ENCODE results near the gene TXNL1. TPM values are rescaled to one million over a fixed set of nuclear protein-coding genes. Genes with fewer than 3 reads are reported as not detected.

Gene TXNL1
- total and polyA plus RNA-seq, 4 donors: 49.8 to 76.7 (median 56.0) TPM

GRCh38 chr18:56637711-56638231 lies 621 bp downstream of the TXNL1 start:
- Histone ChIP-seq H3K9ac (ENCODE audit: insufficient read depth in 1 of 2, low read length in 2 of 2) (peak overlapping the region; percentile 93 to 97), H3K27ac (ENCODE audit: low read depth in 1 of 2, low read length in 1 of 2) (peak overlapping the region; percentile 96 to 98), H3K27me3 (ENCODE audit: control insufficient read depth in 3 of 3, insufficient read depth in 3 of 3, low read length in 2 of 3) (no peaks in the 10 kb centered on the region), H3K4me1 (ENCODE audit: control insufficient read depth in 5 of 5, insufficient read depth in 5 of 5, low read length in 5 of 5) (peaks cover 4 to 22% (median 6%) of the 10 kb centered on the region in 5 donors), H3K9me3 (ENCODE audit: control insufficient read depth in 4 of 4, insufficient read depth in 3 of 4, low read length in 3 of 4) (no peaks in the 10 kb centered on the region), H3K36me3 (ENCODE audit: control insufficient read depth in 4 of 4, insufficient read depth in 4 of 4, low read length in 4 of 4) (peaks cover 0 to 3% (median under 1%) of the 10 kb centered on the region in 4 donors), H3K4me3 (peak overlapping the region; percentile 81)
- DNase-seq (peak in 2 of 3 donors; percentile 38 to 52), ATAC-seq (ENCODE audit: insufficient read depth, low FRiP score) (no peak)
- WGBS, 2 donors: 1% methylated on average over 18 of the region's 18 CpGs
- no peak for TF ChIP-seq CTCF (IDR thresholded peaks at IDR 0.05; ENCODE audit: control extremely low read depth, extremely low read depth)

GRCh38 chr18:56637176-56637575 lies 1.2 kb downstream of the TXNL1 start:
- Histone ChIP-seq H3K36me3 (ENCODE audit: control insufficient read depth in 4 of 4, insufficient read depth in 4 of 4, low read length in 4 of 4) (peaks cover 0 to 4% (median 2%) of the 10 kb centered on the region in 4 donors), H3K9me3 (ENCODE audit: control insufficient read depth in 4 of 4, insufficient read depth in 3 of 4, low read length in 3 of 4) (no peaks in the 10 kb centered on the region), H3K4me1 (ENCODE audit: control insufficient read depth in 5 of 5, insufficient read depth in 5 of 5, low read length in 5 of 5) (peaks cover 4 to 25% (median 10%) of the 10 kb centered on the region in 5 donors), H3K4me3 (peak overlapping the region; percentile 81), H3K27ac (ENCODE audit: low read depth in 1 of 2, low read length in 1 of 2) (peak overlapping the region in 1 of 2 donors; percentile 96), H3K9ac (ENCODE audit: insufficient read depth in 1 of 2, low read length in 2 of 2) (peak overlapping the region; percentile 93 to 97), H3K27me3 (ENCODE audit: control insufficient read depth in 3 of 3, insufficient read depth in 3 of 3, low read length in 2 of 3) (no peaks in the 10 kb centered on the region)
- DNase-seq: peak in 2 of 3 donors; percentile 71 to 76
- 8 to 12% methylated on average over 8 of the region's 8 CpGs for WGBS, 2 donors
- no peak for ATAC-seq (ENCODE audit: insufficient read depth, low FRiP score)
- TF ChIP-seq CTCF (IDR thresholded peaks at IDR 0.05; ENCODE audit: control extremely low read depth, extremely low read depth): no peak

GRCh38 chr18:56635007-56635406 lies 3.4 kb downstream of the TXNL1 start:
- Histone ChIP-seq H3K9me3 (ENCODE audit: control insufficient read depth in 4 of 4, insufficient read depth in 3 of 4, low read length in 3 of 4) (no peaks in the 10 kb centered on the region), H3K4me1 (ENCODE audit: control insufficient read depth in 5 of 5, insufficient read depth in 5 of 5, low read length in 5 of 5) (peaks cover 4 to 28% (median 10%) of the 10 kb centered on the region in 5 donors), H3K9ac (ENCODE audit: insufficient read depth in 1 of 2, low read length in 2 of 2) (peak overlapping the region in 1 of 2 donors; percentile 9), H3K27me3 (ENCODE audit: control insufficient read depth in 3 of 3, insufficient read depth in 3 of 3, low read length in 2 of 3) (no peaks in the 10 kb centered on the region), H3K36me3 (ENCODE audit: control insufficient read depth in 4 of 4, insufficient read depth in 4 of 4, low read length in 4 of 4) (peaks cover 0 to 4% (median 2%) of the 10 kb centered on the region in 4 donors), H3K4me3 (no peak overlapping the region), H3K27ac (ENCODE audit: low read depth in 1 of 2, low read length in 1 of 2) (no peak overlapping the region)
- DNase-seq (no peak), ATAC-seq (ENCODE audit: insufficient read depth, low FRiP score) (no peak)
- WGBS, 2 donors: 90 to 96% methylated on average over 5 of the region's 5 CpGs
- no peak for TF ChIP-seq CTCF (IDR thresholded peaks at IDR 0.05; ENCODE audit: control extremely low read depth, extremely low read depth)

Data from lung (tissue), 12 donors.